ENCODE results near the gene CENPQ. TPM values are rescaled to one million over a fixed set of nuclear protein-coding genes. Genes with fewer than 3 reads are reported as not detected.
A peak's percentile ranks its signal among the peaks of the same experiment; 100 is the strongest.

CENPQ gene
- total RNA-seq, 1 experiment from 2014 or later, result 8.6 TPM

GRCh38 chr6:49499623-49500022 is 36.5 kb downstream of the CENPQ start, which contains the start of gene GLYATL3:
Gene GLYATL3 (plus strand): TSS chr6:49499923. CDS start chr6:49511991, 12,068 bp downstream.
- no peak for DNase-seq (ENCODE audit: extremely low read depth, low read depth)

GRCh38 chr6:49504666-49505065 is 41.5 kb downstream of the CENPQ start:
- DNase-seq (ENCODE audit: extremely low read depth, low read depth), result no peak

GRCh38 chr6:49506569-49507111 is 43.5 kb downstream of the CENPQ start:
- no peak for DNase-seq (ENCODE audit: extremely low read depth, low read depth)

- no peak for DNase-seq (ENCODE audit: extremely low read depth, low read depth)
Measured at GRCh38 chr6:49509342-49509741, 46.2 kb downstream of the CENPQ start.

GRCh38 chr6:49513153-49513989 is 50.2 kb downstream of the CENPQ start:
- no peak for DNase-seq (ENCODE audit: extremely low read depth, low read depth)

GRCh38 chr6:49514571-49515484 is 51.7 kb downstream of the CENPQ start:
- no peak for DNase-seq (ENCODE audit: extremely low read depth, low read depth)

GRCh38 chr6:49515485-49516146 is 52.4 kb downstream of the CENPQ start:
- no peak for DNase-seq (ENCODE audit: extremely low read depth, low read depth)

GRCh38 chr6:49516147-49516505 is 53.0 kb downstream of the CENPQ start:
- DNase-seq (ENCODE audit: extremely low read depth, low read depth), result no peak

- DNase-seq (ENCODE audit: extremely low read depth, low read depth), result no peak
Measured at GRCh38 chr6:49517919-49518318, 54.7 kb downstream of the CENPQ start.

GRCh38 chr6:49519660-49520059 is 56.5 kb downstream of the CENPQ start:
- DNase-seq (ENCODE audit: extremely low read depth, low read depth), result no peak

- DNase-seq (ENCODE audit: extremely low read depth, low read depth), result no peak
Measured at GRCh38 chr6:49522710-49523593, 59.8 kb downstream of the CENPQ start.

- no peak for DNase-seq (ENCODE audit: extremely low read depth, low read depth)
Measured at GRCh38 chr6:49523901-49524300, 60.7 kb downstream of the CENPQ start.

GRCh38 chr6:49524541-49524940 is 61.4 kb downstream of the CENPQ start:
- DNase-seq (ENCODE audit: extremely low read depth, low read depth), result no peak

GRCh38 chr6:49526598-49526997 is 63.4 kb downstream of the CENPQ start:
- DNase-seq (ENCODE audit: extremely low read depth, low read depth), result no peak

GRCh38 chr6:49527320-49527719 is 64.2 kb downstream of the CENPQ start:
- DNase-seq (ENCODE audit: extremely low read depth, low read depth), result no peak

GRCh38 chr6:49528571-49528970 is 65.4 kb downstream of the CENPQ start:
- DNase-seq (ENCODE audit: extremely low read depth, low read depth), result no peak

- no peak for DNase-seq (ENCODE audit: extremely low read depth, low read depth)
Measured at GRCh38 chr6:49530141-49530776, 67.1 kb downstream of the CENPQ start.

GRCh38 chr6:49531774-49532569 is 68.8 kb downstream of the CENPQ start:
- DNase-seq (ENCODE audit: extremely low read depth, low read depth), result peak; percentile 54
